H1 (cell line): ENCODE measurements around the gene CAVIN2. TPM values are rescaled to one million over a fixed set of nuclear protein-coding genes. Genes with fewer than 3 reads are reported as not detected.

ENCODE experiments used
- CTCF ChIA-PET: fragments of 300-600 bp; sonication (Branson Sonifier 250); formaldehyde crosslinking; loops from one replicate; lab custom pipeline; 2021; ENCODE audit not compliant: partially characterized antibody; lab: Charles Lee
- POLR2A ChIA-PET: fragments of 300-600 bp; sonication (Branson Sonifier 250); formaldehyde crosslinking; loops from one replicate; lab custom pipeline; 2021; ENCODE audit warnings: inconsistent platforms; ENCODE audit not compliant: partially characterized antibody; lab: Charles Lee
- DNase-seq, 2 experiments: peaks; one replicate each; pipeline versions ENCODE4 v3.0.0 to v3.0.0-alpha.2; 2010 to 2022; ENCODE audit warnings: low spot score in 2 of 2, low read depth in 1 of 2, mixed read lengths in 1 of 2
- FAIRE-seq: peaks from 2 replicates; lab custom pipeline; 2011; peaks lifted over from hg19 to GRCh38; lab: Jason Lieb, UNC
- H2AFZ ChIP-seq: 2 replicates; pipeline ENCODE4 v1.8.1; 2012; ENCODE audit warnings: low read length, inconsistent platforms
- H2AK5ac ChIP-seq: 2 replicates; pipeline ENCODE4 v1.6.1; 2013; ENCODE audit warnings: low read depth, low read length
- H2BK120ac ChIP-seq: replicated peaks from 2 replicates; pipeline ENCODE3; 2013; ENCODE audit warnings: low read depth, low read length, inconsistent platforms
- H2BK12ac ChIP-seq: 2 replicates; pipeline ENCODE4 v1.6.1; 2013; ENCODE audit warnings: low read depth, low read length
- H2BK15ac ChIP-seq: 2 replicates; pipeline ENCODE4 v1.6.1; 2013; ENCODE audit warnings: low read length
- H2BK20ac ChIP-seq: 2 replicates; pipeline ENCODE4 v1.6.1; 2013; ENCODE audit warnings: low read length
- H2BK5ac ChIP-seq: 2 replicates; pipeline ENCODE4 v1.6.1; 2013; ENCODE audit warnings: low read depth, low read length
- H3K14ac ChIP-seq: 2 replicates; pipeline ENCODE4 v1.6.1; 2013; ENCODE audit warnings: inconsistent platforms; ENCODE audit not compliant: insufficient read length
- H3K18ac ChIP-seq: 2 replicates; pipeline ENCODE4 v1.6.1; 2013; ENCODE audit warnings: low read length; ENCODE audit errors: extremely low read depth
- H3K23ac ChIP-seq: 2 replicates; pipeline ENCODE4 v1.6.1; 2013; ENCODE audit warnings: inconsistent platforms; ENCODE audit not compliant: insufficient read length
- H3K23me2 ChIP-seq: 2 replicates; pipeline ENCODE4 v1.6.1; 2013; ENCODE audit warnings: low read depth, low read length
- H3K27ac ChIP-seq: 2 replicates; pipeline ENCODE4 v1.6.1; 2011; ENCODE audit warnings: low read depth, low read length, inconsistent platforms
- H3K27me3 ChIP-seq, 4 experiments: replicated peaks in 1 of 4; 1 replicate in 1 of 4; 2 replicates in 3 of 4; pipeline versions ENCODE4 v1.6.1 to v1.8.1; 2011 to 2013; ENCODE audit warnings: low read length in 3 of 4, mild to moderate bottlenecking in 3 of 4, inconsistent platforms in 2 of 4, mixed read lengths in 2 of 4, moderate library complexity in 1 of 4; ENCODE audit not compliant: control insufficient read depth in 3 of 4, insufficient read depth in 3 of 4; ENCODE audit errors: extremely low read depth in 1 of 4
- H3K36me3 ChIP-seq, 4 experiments: 2 replicates each; pipeline versions ENCODE4 v1.6.1 to v1.8.1; 2011 to 2013; ENCODE audit warnings: mild to moderate bottlenecking in 4 of 4, low read length in 3 of 4, moderate library complexity in 2 of 4, control low read depth in 1 of 4, inconsistent platforms in 1 of 4; ENCODE audit not compliant: insufficient read depth in 4 of 4, control insufficient read depth in 2 of 4
- H3K4ac ChIP-seq: replicated peaks from 2 replicates; pipeline ENCODE3; 2013; ENCODE audit warnings: low read length, low read depth, mixed read lengths, inconsistent platforms; ENCODE audit not compliant: insufficient read length
- H3K4me1 ChIP-seq, 4 experiments: replicated peaks in 1 of 4; 1 replicate in 1 of 4; 2 replicates in 3 of 4; pipeline versions ENCODE4 v1.6.1 to v1.8.1; 2011 to 2013; ENCODE audit warnings: low read length in 3 of 4, inconsistent platforms in 2 of 4, mixed read lengths in 1 of 4; ENCODE audit not compliant: insufficient read depth in 4 of 4, control insufficient read depth in 3 of 4
- H3K4me2 ChIP-seq, 2 experiments: 2 replicates each; pipeline versions ENCODE4 v1.6.1 to v1.8.1; 2011 to 2013; ENCODE audit warnings: low read depth in 2 of 2, low read length in 2 of 2, control low read depth in 1 of 2, inconsistent platforms in 1 of 2, mild to moderate bottlenecking in 1 of 2; ENCODE audit not compliant: insufficient read depth in 1 of 2
- H3K4me3 ChIP-seq, 4 experiments: fragments of 200-600, 300-600 bp in 1 of 4; sonication (generic), shearing (Covaris generic), sonication (Bioruptor Twin) in 1 of 4; 2 replicates each; pipeline versions ENCODE4 v1.5.1 to v1.8.1; 2011 to 2016; ENCODE audit warnings: low read length in 4 of 4, low read depth in 3 of 4, control low read depth in 2 of 4, inconsistent platforms in 2 of 4, mild to moderate bottlenecking in 2 of 4, mixed read lengths in 1 of 4, moderate library complexity in 1 of 4; ENCODE audit not compliant: insufficient read depth in 2 of 4; ENCODE audit errors: extremely low read depth in 1 of 4
- H3K56ac ChIP-seq: replicated peaks from 2 replicates; pipeline ENCODE3; 2013; ENCODE audit warnings: low read depth, mild to moderate bottlenecking, mixed read lengths, low read length, inconsistent platforms; ENCODE audit not compliant: insufficient read length
- H3K79me1 ChIP-seq: 2 replicates; pipeline ENCODE4 v1.6.1; 2013; ENCODE audit warnings: low read depth, low read length, control low read depth
- H3K79me2 ChIP-seq, 2 experiments: 2 replicates each; pipeline versions ENCODE4 v1.6.1 to v1.8.1; 2012 to 2013; ENCODE audit warnings: low read length in 2 of 2, mild to moderate bottlenecking in 2 of 2, inconsistent platforms in 1 of 2; ENCODE audit not compliant: insufficient read depth in 2 of 2, control insufficient read depth in 1 of 2
- H3K9ac ChIP-seq, 4 experiments: replicated peaks in 1 of 4; 1 replicate in 1 of 4; 2 replicates in 3 of 4; pipeline versions ENCODE4 v1.6.1 to v1.8.1; 2011 to 2013; ENCODE audit warnings: low read depth in 3 of 4, low read length in 3 of 4, control low read depth in 2 of 4, mild to moderate bottlenecking in 2 of 4, moderate library complexity in 2 of 4, inconsistent platforms in 1 of 4; ENCODE audit errors: extremely low read depth in 1 of 4
- H3K9me3 ChIP-seq, 2 experiments: 2 replicates each; pipeline versions ENCODE4 v1.6.1 to v1.8.1; 2012 to 2013; ENCODE audit warnings: mild to moderate bottlenecking in 2 of 2, moderate library complexity in 2 of 2, control low read depth in 1 of 2, inconsistent platforms in 1 of 2, low read depth in 1 of 2, low read length in 1 of 2, mixed read lengths in 1 of 2; ENCODE audit not compliant: insufficient read depth in 2 of 2
- H4K20me1 ChIP-seq, 2 experiments: replicated peaks in 1 of 2; 2 replicates each; pipeline versions ENCODE3 to v1.8.1; 2011 to 2013; ENCODE audit warnings: inconsistent platforms in 2 of 2, low read length in 2 of 2, mild to moderate bottlenecking in 1 of 2; ENCODE audit not compliant: insufficient read depth in 2 of 2, control insufficient read depth in 1 of 2
- H4K5ac ChIP-seq: 2 replicates; pipeline ENCODE4 v1.6.1; 2013; ENCODE audit warnings: low read length, low read depth, mixed read lengths, inconsistent platforms; ENCODE audit not compliant: insufficient read length
- H4K8ac ChIP-seq: 2 replicates; pipeline ENCODE4 v1.8.0; 2013; ENCODE audit warnings: mild to moderate bottlenecking, moderate library complexity, low read length, inconsistent platforms; ENCODE audit not compliant: insufficient read depth; ENCODE audit errors: extremely low read depth
- H4K91ac ChIP-seq: replicated peaks from 2 replicates; pipeline ENCODE3; 2013; ENCODE audit warnings: low read length, mixed read lengths, inconsistent platforms; ENCODE audit not compliant: insufficient read length
- GTF2F1 ChIP-seq: IDR thresholded peaks from 2 replicates; pipeline ENCODE4 v1.6.1; 2012; ENCODE audit warnings: low read depth, low read length, improper control_type of control experiment, borderline replicate concordance
- HDAC2 ChIP-seq, 2 experiments: fragments of 300-600 bp in 1 of 2; sonication (generic) in 1 of 2; IDR thresholded peaks; 2 replicates each; pipeline ENCODE4 v1.6.1; 2011 to 2012; ENCODE audit warnings: low read depth in 2 of 2, low read length in 2 of 2, mild to moderate bottlenecking in 2 of 2, moderate library complexity in 2 of 2, borderline replicate concordance in 1 of 2, inconsistent platforms in 1 of 2
- POU5F1 ChIP-seq: IDR thresholded peaks from 2 replicates; pipeline ENCODE4 v1.6.1; 2011; ENCODE audit warnings: low read depth, mild to moderate bottlenecking, low read length, moderate library complexity
- RBBP5 ChIP-seq: IDR thresholded peaks from 2 replicates; pipeline ENCODE4 v1.7.1; 2012; ENCODE audit warnings: low read depth, mild to moderate bottlenecking, inconsistent platforms, low read length, moderate library complexity, borderline replicate concordance
- RXRA ChIP-seq: IDR thresholded peaks from 2 replicates; pipeline ENCODE4 v1.6.1; 2011; ENCODE audit warnings: low read depth, mild to moderate bottlenecking, low read length, moderate library complexity; ENCODE audit not compliant: insufficient read depth
- SP4 ChIP-seq: IDR thresholded peaks from 2 replicates; pipeline ENCODE4 v1.6.1; 2012; ENCODE audit warnings: low read length, inconsistent platforms
- SRF ChIP-seq: IDR thresholded peaks from 2 replicates; pipeline ENCODE4 v1.6.1; 2011; ENCODE audit warnings: mild to moderate bottlenecking, low read depth, low read length, moderate library complexity
- WGBS, 2 experiments: shearing (Covaris generic) in 1 of 2; methylation state at CpG; one replicate each; pipeline versions ENCODE4 v1.1.6 to v1.1.7; 2013 to 2015; ENCODE audit warnings: low lambda C conversion rate in 2 of 2, mixed read lengths in 2 of 2, inconsistent platforms in 1 of 2, low coverage in 1 of 2, missing lambda C conversion rate in 1 of 2; ENCODE audit not compliant: insufficient replicate concordance in 2 of 2, insufficient coverage in 1 of 2, insufficient read length in 1 of 2; ENCODE audit errors: extremely low coverage in 1 of 2, missing lambda C conversion rate in 1 of 2; 5-methylcytosine and 5-hydroxymethylcytosine counted together
- polyA plus RNA-seq, 7 experiments: library from polyadenylated mRNA; depleted of rRNA in 3 of 7; stranded (reverse) in 5 of 7; unstranded in 2 of 7; fragments of >200 nt in 5 of 7; fragments of 200-250 nt in 2 of 7; gene quantifications; 1 replicate in 5 of 7; 2 replicates in 1 of 7; 4 replicates in 1 of 7; pipeline versions ENCODE4 v1.2.1 to v1.2.3, GENCODE V29; 2011 to 2013; ENCODE audit warnings: missing spikeins in 2 of 7, mixed read lengths in 2 of 7
- total RNA-seq: library from RNA; stranded (reverse); fragmentation: NEBNext Ultra II Directional; extraction: Animal tissue kit (Norgen Biotek cat#: 25700); gene quantifications from 2 replicates; pipeline ENCODE4 v1.2.1, GENCODE V29; 2021

Gene CAVIN2
- total and polyA plus RNA-seq, 2 of the 8 experiments (the other 6 are each of a cell fraction or from before 2014, with no cell fraction given), result 0.03 TPM; not detected in 1

DNA sequence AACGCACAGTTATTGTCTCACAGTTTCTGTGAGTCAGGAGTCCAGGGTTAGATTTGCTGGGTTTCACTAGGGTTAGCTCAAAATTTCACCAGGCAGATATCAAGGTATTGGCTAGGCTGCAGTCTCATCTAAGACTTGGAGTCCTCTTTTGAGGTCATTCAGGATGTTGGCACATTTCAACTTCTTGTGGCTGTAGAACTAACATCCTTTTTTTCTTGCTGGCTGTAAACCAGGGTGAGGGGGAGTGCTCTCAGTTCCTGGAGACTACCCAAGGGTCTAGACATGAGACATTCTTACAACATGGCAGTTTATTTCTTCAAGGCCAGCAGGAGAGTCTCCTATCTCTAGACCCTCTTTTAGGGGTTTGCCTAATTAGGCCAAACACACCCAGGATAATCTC, 12.8 kb upstream of the CAVIN2 start:
- CTCF ChIA-PET, result interaction anchor here (0.9 to 2.9 kb wide), 8 partner anchors 8 to 303 kb away, joined by 3 to 23 read pairs (median 4); no protein-coding TSS in a partner anchor
- H3K18ac ChIP-seq, result no peak overlapping the region
- H4K20me1 ChIP-seq, result no peaks in the 10 kb centered on the region
- H3K27ac ChIP-seq, result no peak overlapping the region
- H3K4me3 ChIP-seq, result no peak overlapping the region
- WGBS, 2 experiments, result 95% methylated on average over 1 of the region's 1 CpG; no CpG with 5 or more reads in 1 of the 2 experiments
- H2BK5ac ChIP-seq, result no peak overlapping the region
- H3K9me3 ChIP-seq, result no peaks in the 10 kb centered on the region
- H4K5ac ChIP-seq, result no peak overlapping the region
- no peaks in the 10 kb centered on the region for H3K79me2 ChIP-seq
- no peaks in the 10 kb centered on the region; a peak in 1 of 7 replicates for H3K4me1 ChIP-seq
- H3K23me2 ChIP-seq, result no peaks in the 10 kb centered on the region
- no peak overlapping the region for H2BK120ac ChIP-seq
- no peak for FAIRE-seq
- H3K56ac ChIP-seq, result no peak overlapping the region
- H4K8ac ChIP-seq, result no peak overlapping the region
- POLR2A ChIA-PET, result no interaction called here
- H2AFZ ChIP-seq, result no peak overlapping the region
- no peak overlapping the region for H2BK20ac ChIP-seq
- no peaks in the 10 kb centered on the region for H3K36me3 ChIP-seq
- H3K4ac ChIP-seq, result no peak overlapping the region
- no peaks in the 10 kb centered on the region for H3K27me3 ChIP-seq
- H3K4me2 ChIP-seq, result no peak overlapping the region
- no peak overlapping the region for H3K9ac ChIP-seq
- H2BK15ac ChIP-seq, result no peak overlapping the region
- H3K23ac ChIP-seq, result no peak overlapping the region
- H3K14ac ChIP-seq, result no peak overlapping the region
- H4K91ac ChIP-seq, result no peak overlapping the region
- H2BK12ac ChIP-seq, result no peak overlapping the region
- no peak overlapping the region for H2AK5ac ChIP-seq
- DNase-seq, result no peak
- no peaks in the 10 kb centered on the region for H3K79me1 ChIP-seq
- TF ChIP-seq RBBP5, result no peak
- TF ChIP-seq HDAC2 (IDR thresholded peaks at IDR 0.05; ENCODE audit: borderline replicate concordance in 1 of 2, low read depth in 2 of 2, low read length in 2 of 2), result no peak
- TF ChIP-seq SP4, result no peak
- no peak for TF ChIP-seq GTF2F1
- TF ChIP-seq POU5F1, result no peak
- TF ChIP-seq SRF, result no peak
- TF ChIP-seq RXRA, result no peak
